Left lobe of liver (tissue), 2 donors: ENCODE measurements around the gene OR6X1. TPM values are rescaled to one million over a fixed set of nuclear protein-coding genes. Genes with fewer than 3 reads are reported as not detected.

Experiments used
- ATAC-seq: fragments of 200-7000 bp; cut with Tn5 transposase; one replicate; pipeline ENCODE4 v1.9.1; 2020; ENCODE audit warnings: mild to moderate bottlenecking, moderate library complexity
- DNase-seq: peaks from one replicate; pipeline ENCODE4 v3.0.0-alpha.2; 2020; ENCODE audit warnings: low spot score
- total RNA-seq: library from RNA; stranded (reverse); gene quantifications from one replicate; pipeline ENCODE4 v1.2.1, GENCODE V29; 2021
- donor health status: DM: no; HTN: no; CAD: no; lungs with moderate emphysema.
- donor health status: DM: no; HTN: yes; CAD: no.

The OR6X1 gene, protein sequence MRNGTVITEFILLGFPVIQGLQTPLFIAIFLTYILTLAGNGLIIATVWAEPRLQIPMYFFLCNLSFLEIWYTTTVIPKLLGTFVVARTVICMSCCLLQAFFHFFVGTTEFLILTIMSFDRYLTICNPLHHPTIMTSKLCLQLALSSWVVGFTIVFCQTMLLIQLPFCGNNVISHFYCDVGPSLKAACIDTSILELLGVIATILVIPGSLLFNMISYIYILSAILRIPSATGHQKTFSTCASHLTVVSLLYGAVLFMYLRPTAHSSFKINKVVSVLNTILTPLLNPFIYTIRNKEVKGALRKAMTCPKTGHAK
- not detected for total RNA-seq

GRCh38 chr11:123754101-123754568 lies at the start of gene OR6X1:
OR6X1 (minus strand) TSS chr11:123754518; CDS start chr11:123754518, 0 bp downstream.
- no peak for ATAC-seq

GRCh38 chr11:123801765-123802164 lies 47.4 kb upstream of the OR6X1 start:
- no peak for DNase-seq
- no peak for ATAC-seq

More at GRCh38 chr11:123754101-123754568, at the start of gene OR6X1:
- DNase-seq = no peak

DNA sequence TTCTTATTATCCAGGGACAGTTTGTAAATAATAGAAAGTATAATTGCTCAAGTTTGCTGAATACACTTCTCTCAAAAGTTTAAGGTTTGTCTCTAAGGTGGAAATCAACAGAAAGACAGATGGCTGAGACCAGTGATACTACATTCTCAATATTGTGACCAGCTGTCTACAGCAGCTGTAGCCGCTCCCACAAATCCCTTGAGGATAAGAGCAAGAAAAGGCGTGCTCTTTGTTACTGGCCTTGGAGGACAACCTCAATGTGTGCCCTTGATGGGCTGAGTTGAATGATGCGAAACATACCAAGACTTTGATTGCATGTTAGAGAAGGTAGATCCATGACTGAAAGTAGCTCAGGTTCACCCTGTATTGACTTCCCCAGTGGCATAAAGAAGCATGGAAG lies 45.7 kb upstream of the OR6X1 start:
- DNase-seq = no peak
- no peak for ATAC-seq

DNA sequence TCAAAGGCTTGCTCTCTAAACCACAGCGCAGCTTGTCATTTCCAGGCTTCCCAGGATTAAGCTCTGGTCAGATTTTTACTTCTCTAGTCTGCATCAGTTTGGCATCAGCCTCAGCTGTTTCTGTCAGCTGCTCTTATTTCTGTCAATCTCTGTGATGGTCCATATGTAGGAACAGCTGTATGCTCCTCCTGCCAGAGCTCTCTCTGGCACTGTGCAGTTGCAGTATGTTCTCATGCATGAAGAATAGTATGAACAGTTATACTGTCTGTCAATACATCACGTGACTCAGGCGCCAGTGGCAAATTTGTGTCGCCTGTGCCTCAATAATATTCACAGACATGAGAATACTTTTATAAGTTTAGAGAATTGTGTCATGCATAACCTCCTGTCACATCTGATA lies 45.1 kb upstream of the OR6X1 start:
- DNase-seq (no peak), ATAC-seq (no peak)

DNA sequence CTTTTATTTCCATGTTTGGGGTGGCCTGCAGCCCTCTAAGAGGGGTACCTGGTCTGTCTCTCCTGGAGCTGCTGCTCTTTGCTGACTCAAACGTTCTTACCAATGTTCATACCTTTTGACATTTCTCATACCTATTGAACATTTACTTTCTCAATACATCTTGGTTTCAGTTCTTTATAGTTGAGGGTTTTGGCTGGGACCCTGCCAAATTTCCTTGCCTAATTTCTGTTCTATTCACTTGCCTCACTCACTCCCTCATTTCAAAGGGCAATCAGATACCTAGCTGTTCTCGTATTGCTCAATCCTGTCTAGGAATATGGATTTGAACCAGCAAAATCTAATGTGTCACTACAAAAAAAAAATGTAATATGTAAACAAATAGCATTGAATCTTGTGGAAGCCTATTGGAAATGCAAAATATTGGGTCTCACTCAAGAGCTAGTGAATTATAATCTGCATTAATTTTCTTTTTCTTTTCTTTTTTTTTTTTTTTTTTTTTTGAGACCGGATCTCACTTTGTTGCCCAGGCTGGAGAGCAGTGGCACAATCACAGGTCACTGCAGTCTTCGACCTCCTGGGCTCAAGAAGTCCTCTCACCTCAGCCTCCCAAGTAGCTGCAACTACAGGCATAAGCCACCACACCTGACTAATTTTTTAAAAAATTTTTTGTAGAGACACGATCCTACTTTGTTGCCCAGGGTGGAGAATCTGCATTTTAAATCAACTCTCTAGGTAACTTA lies 44.4 kb upstream of the OR6X1 start:
- peak; percentile 89 for ATAC-seq
- peak; percentile 68 for DNase-seq

- no peak for DNase-seq
- ATAC-seq = no peak
These were observed 43.8 kb upstream of the OR6X1 start for GRCh38 chr11:123798079-123798478.

- DNase-seq (no peak), ATAC-seq (no peak)
These were observed 43.2 kb upstream of the OR6X1 start for GRCh38 chr11:123797541-123797940.

- ATAC-seq (no peak), DNase-seq (no peak)
These were observed 42.8 kb upstream of the OR6X1 start for GRCh38 chr11:123797114-123797513.

DNA sequence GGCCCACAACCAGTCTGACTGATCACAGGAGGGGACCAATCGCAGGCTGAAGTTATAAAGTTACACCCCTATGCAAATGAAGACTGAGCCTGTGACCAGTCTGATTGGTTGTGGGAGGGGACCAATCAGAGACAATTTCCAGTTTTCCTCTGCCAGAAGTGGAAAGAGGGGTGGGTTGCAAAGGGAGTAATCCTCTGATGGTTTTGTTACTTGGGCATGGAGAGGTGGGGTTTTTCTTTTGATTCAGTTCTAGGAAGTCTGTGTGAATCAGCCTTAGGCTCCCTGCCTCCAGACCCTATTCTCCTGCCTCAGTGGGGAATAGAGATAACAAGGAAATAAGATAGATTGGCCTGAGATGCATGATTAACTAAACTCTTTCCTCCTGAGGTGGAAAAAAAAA lies 41.9 kb upstream of the OR6X1 start:
- no peak for ATAC-seq
- no peak for DNase-seq

DNA sequence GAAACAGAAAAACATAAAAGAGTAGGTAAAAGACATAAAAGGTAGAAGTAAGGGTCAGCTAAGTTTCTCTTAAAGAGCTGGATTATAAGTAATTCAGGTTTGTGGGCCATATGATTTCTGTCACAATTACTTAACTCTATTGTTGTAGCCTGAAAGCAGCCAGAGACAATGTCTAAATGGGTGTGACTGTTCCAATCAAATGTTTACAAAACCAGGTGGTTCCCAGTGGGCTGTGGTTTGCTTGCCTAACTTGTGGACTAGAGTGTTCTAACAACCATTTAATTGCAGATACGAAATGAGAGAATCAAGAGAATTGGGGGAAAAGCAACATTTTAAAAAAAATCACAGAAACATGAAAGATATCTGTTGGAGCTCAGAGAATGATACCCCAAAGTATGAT lies 29.2 kb upstream of the OR6X1 start:
- DNase-seq (no peak), ATAC-seq (no peak)

DNA sequence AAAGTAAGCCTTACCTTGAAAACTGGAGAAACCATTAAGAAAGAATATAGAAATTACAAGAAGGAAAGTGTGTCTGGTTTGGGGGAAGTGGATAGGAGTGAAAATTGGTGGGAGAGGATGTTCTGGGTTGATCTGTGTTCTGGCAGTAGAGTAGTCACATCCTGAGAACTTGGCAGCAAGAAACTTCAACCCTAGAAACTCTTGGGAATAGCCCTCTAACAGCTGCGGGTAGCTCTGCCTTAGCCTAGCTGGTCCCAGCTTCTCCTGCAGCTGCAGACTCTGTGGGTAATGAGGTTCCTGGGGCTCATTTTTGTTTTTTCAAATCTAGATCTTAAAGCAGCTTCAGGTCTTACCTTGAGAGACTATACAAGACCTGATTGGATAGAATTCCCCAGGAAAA lies 24.2 kb upstream of the OR6X1 start:
- ATAC-seq (no peak), DNase-seq (no peak)

DNA sequence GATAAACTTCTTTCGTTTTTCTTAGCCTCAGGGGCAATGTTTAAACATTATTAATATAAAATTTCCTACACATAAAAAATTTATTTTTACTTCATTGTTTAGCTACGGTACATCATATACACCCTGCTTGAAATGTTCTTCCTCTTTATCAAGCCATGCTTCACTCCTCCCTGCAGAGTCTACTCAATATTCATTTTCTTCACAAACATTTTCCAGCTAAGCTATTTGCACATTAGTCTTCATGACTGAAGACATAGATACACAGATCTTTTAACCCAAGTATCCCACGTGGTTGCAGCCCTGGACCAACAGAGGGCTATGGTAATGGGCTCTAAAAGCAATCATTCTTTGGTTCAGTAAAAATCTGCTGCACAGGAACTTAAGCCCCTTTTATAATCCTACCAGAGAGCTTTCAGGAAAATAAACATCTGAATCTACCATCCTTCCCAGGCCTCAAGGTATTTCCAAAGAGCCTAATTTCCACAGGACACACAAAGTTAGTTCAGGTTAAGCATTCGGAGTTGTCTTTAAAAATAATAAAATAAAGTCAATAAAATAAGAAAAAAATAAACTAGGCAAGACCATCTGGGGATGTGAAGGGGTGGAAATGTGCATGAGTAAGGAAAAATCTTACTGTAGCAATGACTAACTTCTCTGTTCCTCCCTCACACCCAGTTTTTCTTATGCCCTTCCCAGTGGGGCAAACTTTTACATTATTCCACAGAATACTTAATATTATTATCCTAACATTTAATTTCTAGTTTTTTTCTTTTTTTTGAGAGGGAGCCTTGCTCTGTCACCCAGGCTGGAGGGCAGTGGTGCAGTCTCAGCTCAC lies 21.6 kb upstream of the OR6X1 start:
- ATAC-seq = no peak
- no peak for DNase-seq

DNA sequence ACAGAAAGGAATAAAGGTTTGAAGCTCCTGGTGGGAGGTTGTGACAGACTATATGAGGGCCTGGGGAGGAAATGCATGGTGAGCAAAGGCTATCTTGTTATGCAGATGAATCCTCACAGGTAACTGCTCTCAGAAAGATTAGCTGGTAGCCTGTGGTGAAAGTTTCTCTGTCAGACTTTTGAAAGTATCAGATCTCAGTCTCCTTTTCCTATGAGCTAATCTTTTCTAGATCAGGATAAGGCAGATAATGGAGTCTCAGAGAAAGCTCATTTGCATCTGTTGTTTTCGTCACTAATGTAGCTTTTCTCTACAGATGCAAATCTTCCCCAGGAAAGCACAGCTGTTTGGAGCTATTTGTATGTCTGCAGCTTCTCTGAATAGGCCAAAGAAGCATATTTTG lies 21.0 kb upstream of the OR6X1 start:
- no peak for ATAC-seq

DNA sequence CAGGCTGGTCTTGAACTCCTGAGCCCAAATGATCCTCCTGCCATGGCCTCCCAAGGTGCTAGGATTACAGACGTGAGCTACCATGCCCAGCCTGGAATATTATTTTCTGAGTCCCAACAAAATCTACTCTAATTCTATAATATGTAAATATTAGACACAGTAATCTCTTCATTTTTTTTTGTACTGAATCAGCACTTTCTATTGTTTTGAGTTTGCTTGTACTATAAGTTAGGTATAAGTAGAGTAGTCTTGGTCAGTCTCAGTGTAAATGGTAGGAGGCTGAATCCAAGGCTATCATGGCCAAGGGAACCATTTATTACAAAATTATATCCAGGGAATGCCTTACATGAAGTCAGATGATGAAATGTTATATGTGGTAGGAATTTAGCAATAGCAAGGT lies 19.6 kb upstream of the OR6X1 start:
- ATAC-seq (no peak), DNase-seq (no peak)

More for the DNA sequence above, 21.0 kb upstream of the OR6X1 start:
- no peak for DNase-seq

DNA sequence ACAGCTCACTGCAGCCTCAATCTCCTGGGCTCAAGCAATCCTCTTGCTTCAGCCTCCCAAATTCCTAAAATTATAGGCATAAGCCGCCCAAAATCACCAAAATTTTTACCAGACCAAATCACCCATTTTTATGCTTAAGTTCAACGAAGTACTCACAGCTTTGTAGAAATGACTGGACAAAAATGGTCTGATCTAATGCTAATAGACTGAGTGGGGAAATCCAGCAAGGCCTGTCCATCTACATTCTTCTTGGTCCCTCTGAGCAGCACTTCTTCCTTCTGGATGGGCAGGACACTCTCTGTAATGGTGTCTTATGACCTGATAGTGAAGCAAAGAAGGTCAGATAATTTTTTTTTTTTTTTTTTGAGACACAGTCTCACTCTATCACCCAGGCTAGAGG lies 18.7 kb upstream of the OR6X1 start:
- DNase-seq (no peak), ATAC-seq (no peak)

DNA sequence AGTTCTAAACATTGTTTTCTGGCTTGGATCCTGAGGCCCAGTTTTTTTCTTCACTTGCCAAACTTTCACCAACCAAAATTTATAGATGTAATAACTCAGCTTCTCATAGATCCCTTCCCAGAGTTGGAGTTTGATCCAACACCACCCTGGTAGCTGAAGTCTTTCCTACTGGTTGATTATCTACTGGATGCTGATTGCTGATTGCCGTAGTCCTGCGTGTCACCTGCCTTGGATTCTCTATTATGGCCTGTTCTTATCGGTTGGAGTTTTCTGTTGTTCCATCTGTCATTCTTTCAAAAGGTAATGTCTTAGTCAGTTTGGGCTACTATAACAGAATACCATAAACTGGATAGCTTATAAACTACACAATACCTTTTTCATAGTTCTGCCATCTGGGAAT lies 17.3 kb upstream of the OR6X1 start:
- DNase-seq (no peak), ATAC-seq (no peak)

- ATAC-seq (no peak), DNase-seq (no peak)
These were observed 16.4 kb upstream of the OR6X1 start for GRCh38 chr11:123770712-123771111.

DNA sequence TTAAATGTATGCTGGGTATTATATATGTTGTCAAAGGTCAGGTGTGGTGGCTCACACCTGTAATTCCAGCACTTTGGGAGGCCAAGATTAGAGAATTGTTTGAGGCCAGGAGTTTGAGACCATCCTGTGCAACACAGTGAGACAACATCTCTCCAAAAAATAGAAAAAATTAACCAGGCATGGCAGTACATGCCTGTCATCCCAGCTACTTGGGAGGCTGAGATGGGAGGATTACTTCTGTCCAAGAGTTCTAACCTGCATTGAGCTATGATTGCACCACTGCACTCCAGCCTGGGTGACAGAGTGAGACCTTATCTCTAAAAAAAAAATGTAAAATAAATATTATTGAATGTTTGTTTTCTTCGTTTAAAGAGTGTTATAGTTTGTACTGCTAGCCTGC lies 11.3 kb upstream of the OR6X1 start:
- DNase-seq (no peak), ATAC-seq (no peak)

GRCh38 chr11:123762422-123762821 lies 8.1 kb upstream of the OR6X1 start:
- DNase-seq (no peak), ATAC-seq (no peak)

DNA sequence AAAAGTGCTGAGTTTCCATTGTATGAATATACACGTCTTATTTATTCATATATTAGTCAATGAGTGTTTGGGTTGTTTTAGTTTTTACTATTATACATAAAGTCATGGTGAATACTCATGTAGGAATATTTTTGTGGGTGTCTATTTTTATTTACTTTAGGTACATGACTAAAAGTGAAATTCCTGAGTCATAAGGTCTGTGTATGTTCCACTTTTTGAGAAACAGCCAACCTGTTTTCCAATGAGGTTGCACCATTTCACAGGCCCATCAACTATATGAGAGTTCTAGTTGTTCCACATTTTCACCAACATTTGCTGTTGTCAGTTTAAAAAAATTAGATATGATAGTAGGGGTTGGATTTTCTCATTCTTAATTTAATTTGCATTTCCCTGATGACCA lies 6.6 kb upstream of the OR6X1 start:
- ATAC-seq = no peak
- DNase-seq = no peak

GRCh38 chr11:123757976-123758375 lies 3.7 kb upstream of the OR6X1 start:
- DNase-seq (no peak), ATAC-seq (no peak)

DNA sequence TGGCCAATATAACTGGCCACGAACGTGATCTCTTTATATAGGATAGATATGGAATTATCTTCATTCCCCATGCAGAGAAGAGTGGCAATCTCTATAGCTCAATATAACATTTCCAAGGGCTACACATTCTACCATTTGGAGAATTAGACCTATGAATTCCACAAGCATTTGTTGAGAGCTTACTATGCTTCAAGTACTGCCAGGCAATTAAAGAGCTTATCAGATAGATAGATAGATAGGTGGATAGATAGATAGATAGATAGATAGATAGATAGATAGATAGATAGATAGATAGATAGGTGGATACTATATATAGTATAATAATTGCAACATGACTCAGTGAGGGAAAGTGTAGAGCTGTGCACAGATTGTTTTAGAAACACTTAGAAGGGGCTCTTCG lies 1.5 kb upstream of the OR6X1 start:
- no peak for DNase-seq
- ATAC-seq = no peak
